GM18861 (cell line): ENCODE measurements around the gene MYADML2.

ENCODE experiments used
- ATAC-seq: cut with Tn5 transposase; IDR thresholded peaks from one replicate; pipeline ENCODE4 v1.9.1; 2021; ENCODE audit not compliant: unreplicated experiment

MYADML2 gene

DNA sequence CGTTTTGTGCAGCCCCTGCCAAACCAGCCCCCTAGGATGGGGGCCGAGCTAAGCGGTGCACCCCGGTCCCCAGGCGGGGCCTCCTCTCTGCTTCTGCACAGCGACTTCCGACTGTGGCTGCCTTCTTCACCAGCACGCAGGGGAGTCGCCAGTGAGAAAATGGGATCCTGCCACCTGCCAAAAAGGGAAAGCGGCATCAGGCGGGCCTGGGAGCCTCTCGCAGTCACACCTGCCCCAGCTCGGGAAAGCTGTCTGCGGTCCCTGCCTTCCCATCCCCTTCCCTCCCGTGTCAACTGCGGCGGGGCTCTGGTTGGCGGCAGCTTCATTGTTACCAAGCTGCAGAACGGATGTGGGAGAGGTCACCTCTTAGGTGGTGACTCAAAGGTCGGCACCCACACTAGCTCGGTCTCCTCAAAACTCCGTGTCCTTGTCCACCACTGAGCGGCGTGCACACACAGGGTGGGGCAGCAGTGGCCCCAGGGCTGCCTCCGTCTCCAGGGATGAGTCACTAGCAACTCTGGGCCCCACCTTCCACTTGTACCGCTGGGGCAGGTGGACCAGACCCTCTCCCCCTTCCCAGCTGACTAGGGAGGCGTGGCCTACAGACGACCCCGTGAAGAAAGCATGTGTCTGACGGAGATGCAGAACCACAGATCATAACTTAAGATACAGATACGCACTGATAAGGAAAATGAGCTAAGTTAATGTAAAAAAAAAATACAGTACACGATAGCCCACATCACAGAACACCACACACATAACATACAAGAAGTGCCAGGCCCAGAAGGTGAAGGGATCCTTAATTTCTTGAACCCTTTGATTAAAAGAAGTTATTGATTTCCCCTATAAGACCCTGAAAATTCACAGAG lies 34.4 kb downstream of the MYADML2 start:
- ATAC-seq: no peak

DNA sequence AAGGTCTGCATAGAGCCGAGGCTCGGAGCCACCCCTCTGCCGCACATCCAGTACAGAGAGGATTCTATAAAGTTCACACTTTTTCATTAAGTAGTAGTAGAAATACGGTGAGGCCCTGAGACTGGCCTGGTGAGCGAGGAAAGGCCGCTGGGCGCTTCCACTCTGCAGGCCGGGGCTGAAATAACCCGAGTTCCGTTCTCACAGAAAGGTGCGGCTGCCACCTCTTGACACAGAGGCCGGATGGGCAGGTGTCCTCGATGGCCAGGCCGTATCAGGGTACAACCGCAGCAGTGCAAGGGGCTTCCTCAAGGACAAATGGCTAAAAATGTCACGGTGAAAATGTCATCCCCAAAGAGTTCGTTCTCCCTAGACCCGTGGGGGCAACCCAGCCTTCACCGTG lies 35.1 kb downstream of the MYADML2 start:
- no peak for ATAC-seq

DNA sequence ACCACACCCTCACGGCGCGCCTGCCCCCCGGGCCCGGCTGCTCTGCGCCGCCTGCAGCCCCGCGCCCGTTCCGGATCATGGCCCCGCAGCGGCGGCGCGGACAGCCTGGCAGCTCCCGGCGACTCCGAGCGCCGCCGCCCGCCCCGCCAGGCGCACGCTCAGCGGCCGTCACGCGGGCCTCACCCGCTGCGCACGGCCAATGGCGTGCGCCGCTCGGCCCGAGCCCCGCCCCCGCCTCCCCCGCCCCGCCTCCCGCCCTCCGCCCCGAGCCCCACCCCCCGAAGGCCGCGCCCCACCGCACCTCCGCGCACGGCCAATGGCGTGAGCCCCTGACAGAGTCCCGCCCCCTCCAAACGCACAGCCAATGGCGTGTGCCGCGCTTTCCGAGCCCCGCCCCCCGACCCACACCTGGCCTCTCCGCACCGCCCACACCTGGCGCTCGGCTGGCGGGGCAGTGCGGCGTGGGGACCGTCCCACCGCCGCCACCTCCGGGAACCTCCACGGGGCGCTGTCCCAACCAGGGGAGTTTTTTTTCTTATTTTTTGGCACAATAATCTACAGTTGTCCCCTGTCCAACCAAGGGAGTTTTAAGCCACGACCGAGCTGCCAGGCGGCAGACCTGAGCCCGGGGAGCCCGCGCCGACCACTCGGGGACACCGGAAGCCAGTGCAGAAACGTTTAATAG lies 35.6 kb downstream of the MYADML2 start, which contains the start of gene PCYT2:
TSS of gene PCYT2 (minus strand) at position 123 of the 685 bp plus-strand sequence. CDS start at position 79, 44 bp downstream.
- ATAC-seq: peak; percentile 41

DNA sequence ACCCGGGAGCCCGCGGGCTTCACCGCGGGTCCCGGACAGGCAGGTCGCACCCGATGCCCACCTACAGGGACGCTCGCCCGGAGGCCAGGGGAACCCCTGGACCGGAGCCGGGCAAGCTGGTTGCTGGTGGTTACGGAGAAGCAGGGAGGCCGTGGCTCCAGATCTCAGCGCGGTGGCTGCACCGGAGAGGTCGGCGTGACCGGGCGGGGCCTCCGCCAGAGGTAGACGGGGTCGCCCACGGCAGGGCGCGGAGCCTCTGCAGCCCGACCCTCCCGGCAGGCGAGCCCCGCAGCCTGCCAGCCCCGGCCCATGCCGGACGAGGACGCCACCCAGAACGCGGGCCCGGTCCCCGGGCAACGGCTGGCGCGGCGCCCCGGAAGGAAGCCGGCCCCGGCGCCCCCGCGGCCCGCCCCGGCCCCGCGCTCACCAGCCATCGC lies 36.2 kb downstream of the MYADML2 start:
- ATAC-seq: peak; percentile 33

DNA sequence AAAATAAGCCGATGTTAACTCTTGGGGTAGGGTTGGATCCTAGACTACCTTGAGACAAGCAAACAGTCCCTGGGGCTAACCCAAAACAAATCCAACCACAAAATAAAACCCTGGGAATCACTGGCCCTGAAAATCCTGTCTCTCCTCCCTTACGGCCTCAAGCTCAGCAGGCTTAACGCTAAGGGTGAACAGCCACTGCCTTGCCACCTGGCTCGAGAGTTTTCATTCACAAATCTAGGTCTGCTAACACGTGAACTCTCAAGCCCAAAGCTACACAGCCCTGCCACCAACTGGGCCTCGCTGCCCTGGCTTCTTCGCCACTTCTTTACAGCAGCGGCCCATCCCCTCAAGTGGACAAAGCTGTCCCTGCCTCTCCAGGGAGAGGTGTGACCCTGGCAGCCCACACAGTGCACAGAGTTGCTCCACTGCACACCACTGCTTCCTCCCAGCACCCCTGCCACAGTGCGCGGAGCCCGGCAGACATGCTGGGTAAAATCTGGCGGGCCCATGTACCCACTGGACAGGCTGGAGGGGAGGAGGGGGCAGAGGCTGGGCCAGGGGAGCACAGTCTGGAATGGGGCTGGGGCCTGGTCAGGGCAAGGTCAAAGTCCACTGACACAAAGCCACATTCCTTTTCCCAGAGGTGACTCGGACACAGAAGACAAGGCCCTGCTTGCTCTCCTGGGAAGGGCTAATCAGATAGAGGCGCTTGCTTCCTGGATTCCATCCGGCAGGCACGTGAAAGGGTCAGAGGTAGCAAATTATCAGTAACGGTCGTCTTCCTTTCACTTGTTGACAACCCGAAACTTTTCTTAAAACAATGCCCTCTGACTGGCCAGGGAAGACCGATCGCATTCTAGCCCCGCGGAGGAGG lies 36.8 kb downstream of the MYADML2 start:
- ATAC-seq: no peak

DNA sequence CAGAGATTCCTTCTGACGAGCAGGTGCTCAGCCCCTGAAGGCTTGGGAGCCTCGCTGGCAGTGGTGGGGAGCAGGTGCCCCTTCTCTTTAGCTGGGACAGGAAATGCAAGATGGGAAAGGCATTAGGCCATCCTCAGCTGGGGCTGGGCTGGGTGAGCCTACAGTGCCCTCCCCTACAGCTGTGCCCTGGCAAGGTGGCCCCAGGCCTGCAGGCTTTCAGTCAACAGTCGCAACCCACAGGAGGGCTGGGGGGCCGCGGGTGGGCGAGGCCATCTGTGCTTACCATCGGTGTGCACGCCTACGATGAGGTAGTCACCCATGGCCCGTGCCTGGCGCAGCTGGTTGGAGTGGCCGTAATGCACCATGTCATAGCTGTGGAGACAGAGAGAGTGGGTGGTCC lies 37.8 kb downstream of the MYADML2 start:
- no peak for ATAC-seq

DNA sequence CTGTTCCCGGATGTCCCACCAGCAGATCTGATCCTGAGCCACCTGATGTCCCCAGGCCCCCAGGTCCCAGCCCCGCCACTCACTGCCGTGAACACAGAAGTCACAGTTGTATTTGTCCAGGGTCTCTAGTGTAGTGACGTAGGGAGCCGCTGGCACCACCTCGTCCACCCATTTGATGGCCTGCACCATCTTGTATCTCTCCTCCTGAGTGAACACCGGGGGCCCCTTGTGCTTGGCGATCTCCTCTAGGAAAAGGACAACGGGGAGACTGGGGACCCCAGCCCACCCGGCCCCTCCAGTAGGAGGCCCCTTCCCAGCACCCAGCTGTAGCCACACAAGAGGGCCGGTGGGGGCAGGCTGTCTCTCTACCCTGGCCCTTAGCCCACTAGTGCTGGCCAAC lies 38.2 kb downstream of the MYADML2 start:
- ATAC-seq: no peak

DNA sequence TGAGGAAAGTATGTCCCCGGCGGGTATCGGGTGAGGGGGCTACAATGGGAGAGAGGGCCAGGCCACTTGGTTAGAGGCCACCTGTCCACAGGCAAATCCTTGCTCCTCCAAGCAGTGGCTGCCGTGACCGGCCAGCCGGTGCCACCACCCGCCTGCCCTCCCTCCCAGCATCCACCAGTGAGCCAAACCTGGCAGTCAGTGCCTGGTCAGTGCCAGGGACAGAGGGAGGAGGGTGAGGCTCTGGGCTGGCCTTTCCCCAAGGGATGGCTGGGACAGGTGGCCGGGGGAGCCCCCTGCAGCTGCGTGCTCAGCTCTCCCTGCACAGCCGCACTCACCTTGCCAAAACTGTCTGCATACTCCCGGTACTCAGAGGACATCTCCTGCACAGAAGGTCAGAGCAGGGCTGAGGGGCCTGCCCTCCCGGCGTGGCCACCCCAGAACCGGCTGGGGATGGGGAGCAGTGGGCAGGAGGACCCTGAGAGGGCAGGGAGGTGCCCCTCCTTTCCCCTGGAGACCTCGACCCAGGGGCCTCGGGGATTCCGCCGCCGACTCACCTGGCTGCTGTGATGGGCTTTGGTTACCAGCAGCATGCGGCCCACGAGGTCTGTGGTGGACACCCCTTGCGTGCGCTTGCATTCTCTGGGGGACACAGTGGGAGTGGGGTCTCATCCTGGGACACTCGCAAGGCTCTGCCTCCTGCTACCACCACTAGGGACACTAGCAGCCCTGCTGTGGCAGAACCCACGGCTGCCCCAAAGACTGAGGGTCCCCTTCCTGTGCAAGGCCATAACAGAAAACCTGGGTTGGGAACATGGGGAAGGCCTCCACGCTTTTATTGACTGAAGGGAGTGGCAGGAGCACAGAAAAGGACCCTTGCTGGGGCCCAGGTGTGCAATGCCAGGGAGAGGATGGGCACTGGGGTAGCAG lies 39.6 kb downstream of the MYADML2 start:
- no peak for ATAC-seq

DNA sequence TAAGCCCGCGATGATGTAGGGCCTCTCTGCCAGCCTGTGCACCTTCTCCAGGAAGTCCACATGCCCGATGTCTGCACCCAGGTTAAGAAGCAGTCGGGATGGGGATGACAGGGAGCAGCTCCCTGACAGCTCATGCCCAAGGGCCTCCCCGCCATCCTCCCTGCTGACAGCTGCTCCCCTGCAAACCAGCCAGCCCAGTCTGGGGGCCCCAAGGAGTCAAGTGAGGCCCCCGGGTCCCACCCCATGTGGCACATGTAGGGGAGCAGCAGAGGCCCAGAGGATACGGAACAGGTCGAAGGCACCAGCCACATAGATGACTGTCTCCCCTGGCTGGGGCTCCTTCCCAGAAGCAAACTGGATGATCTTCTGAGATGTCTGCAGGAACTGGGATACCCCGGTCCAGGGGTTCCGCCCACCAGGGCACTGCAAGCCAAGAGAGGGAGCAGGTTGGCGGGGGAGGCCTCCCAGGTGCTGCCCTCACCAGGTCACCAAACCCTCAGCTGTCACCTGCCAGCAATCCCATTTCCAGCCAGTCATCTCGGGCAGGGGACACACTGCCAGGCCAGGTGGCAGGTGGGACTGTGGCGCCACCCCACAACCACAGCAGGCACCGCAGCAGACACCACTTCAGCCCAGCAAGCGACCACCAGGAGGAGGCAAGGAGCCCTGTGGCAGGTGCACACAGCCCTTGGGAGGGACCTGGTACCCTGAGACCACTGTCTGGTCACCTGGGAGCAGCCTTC lies 40.4 kb downstream of the MYADML2 start:
- no peak for ATAC-seq

DNA sequence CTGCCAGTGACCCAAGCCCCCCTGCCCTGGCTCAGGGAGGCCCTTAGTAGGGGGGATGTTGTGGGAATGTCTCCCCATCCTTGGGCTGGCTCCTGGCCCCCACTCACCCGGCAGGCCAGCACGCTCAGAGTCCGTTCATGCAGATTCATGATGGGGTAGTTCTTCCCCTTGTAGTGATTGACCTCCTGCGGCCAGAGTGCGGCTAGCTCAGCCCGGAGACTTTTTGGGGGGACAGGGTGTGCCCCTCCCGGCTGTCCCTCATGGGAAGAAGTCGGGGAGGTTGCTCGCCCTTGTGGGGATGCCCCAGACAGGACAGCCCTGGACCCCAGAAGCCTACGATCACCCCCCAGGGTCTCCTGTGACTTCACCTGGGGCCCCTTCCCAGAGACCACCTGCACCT lies 41.0 kb downstream of the MYADML2 start:
- no peak for ATAC-seq

DNA sequence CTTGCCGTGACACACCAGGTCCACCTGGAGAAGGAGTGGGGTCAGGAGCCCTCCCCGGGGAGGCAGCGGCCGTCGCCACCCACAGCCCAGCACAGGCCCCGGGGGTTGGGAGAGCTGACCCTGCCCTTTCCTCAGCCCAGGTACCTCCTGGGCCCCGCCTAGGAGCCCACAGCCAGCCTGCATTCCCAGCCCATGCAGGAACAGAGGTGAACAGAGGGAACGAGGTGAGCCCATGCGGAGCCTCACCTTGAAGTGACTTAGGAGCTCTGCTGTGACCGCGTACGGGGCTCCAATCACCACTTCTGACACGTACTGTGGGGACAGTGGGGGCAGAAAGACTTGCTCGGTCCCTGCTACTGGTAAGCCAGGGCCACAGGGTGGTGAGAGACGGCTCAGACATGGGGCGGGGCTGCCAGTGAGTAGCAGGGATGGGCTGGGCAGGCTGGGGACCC lies 41.6 kb downstream of the MYADML2 start:
- no peak for ATAC-seq

DNA sequence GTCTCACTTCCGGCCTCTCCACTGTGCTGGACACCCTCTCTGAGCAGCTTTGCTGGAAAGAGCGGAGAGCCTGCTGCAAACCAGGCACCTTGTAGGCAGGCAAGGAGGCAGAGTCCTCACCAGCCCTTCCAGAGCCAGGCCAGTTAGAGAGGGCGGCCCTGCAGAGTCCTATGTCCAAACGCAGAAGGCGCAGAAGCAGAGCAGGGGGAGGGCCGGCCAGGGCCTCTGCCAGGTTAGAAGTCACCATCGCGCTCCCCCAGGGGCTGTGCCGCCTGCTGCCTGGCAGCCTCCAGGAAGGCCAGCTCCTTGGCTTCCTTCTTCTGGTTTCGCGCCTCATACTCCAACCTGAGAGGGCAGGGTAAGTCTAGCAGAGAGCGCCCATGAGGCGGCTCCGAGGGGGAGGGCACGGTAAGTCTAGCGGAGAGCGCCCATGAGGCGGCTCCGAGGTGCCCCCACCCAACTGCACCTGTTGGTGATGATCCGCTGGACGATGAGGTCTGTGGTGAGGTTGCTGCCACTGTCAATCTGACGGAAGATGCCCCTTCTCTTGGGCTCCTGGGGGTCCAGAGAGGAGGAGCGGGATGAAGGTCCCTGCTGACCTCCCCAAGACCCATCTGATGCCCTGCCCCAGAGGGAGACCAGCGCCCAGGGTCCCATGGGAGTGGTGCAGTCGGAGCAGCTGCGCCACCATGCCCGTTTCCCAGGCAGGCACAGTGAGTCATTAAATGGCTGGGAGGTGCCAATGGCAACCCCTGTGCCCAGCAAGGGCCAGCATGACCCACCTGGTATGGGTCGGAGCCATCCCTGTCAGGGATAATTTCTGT lies 42.2 kb downstream of the MYADML2 start:
- no peak for ATAC-seq

DNA sequence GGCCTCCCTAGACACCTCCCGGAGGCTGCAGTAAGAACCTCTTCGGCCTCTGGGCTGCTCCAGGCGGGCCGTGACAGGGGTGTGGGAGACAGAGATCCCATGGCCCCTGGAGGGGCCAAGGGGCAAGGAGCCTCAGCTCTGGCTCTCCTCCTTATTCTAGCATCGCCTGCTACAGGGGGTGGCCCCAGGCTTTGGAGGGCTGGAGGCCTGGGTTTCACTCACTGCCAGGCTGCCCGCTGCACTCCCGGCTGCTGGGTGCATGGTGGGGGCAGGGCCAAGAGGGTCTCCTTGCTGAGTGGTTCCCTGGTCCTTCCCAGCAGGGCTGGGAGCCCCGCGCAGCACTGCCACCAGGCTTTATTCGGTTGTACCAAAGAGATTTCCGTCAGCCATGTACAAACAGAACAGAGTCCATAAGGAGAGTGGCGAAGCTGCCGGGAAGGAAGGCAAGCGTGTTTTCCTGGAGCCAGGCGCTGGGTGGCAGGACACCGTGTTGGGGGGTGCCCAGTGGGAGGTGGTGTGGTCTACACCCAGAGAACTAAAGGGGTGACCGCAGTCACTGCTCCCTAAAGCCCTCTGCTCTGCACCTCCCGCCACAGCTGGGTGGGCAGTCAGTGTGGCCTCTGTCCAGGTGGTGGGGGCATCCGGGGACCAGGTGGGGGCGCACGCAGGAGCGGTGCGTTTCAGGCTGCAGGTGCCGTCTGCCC lies 43.0 kb downstream of the MYADML2 start:
- ATAC-seq: no peak

DNA sequence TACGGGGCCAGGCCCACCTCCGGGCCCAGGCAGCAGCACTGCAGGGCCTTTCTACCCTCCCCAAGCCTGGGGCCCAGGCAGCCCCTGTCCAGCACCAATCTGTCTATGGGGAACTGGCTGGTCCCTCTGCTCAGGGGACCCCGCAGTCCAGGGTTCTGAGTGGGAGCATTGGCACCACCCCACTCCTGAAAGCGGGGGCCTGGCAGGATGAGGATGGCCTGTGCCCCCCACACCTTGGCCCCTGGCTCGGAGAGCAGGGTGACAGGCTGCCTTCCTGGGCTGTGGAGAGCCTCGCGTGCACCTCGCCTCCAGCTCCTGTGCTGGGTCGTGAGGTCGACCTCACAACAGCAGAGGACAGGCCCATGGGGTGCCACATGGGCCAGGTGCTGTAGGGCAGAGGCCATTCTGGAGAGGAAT lies 43.6 kb downstream of the MYADML2 start:
- no peak for ATAC-seq

DNA sequence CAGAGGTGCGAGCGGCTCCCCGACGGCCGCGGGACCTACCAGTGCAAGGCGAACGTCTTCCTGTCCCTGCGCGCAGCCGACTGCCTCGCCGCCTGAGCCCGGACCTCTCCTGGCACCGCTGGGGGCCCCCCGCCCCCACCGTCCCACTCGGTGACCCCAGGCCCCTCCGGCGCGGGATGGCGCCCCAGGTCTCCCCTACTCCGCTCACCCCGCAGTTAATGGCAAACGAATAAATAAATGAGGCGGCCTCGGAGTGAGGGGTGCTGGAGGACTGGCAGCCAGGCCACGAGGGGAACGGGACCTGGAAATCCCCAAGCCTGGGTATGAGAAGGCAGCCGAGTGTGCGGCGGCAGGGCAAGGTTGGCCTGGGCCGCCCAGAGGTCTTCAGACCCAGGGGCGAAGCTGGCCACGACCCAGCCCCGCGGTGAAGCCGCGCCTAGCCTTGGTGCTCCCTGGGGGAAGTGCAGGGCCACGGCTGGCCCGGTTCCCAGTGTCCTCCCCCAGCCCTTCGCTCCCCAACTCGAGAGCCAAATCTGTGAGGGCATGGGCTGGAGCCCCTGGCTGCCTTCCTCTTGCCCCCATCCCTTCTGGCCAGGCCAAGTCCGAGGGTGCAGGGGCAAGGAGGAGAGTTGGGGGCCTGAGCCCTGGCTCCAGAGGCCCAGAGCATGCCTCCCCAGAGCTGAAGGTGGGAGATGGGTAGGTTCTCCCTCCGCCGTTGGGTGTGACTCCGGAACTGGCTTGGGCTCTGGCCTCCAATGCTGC lies 44.2 kb downstream of the MYADML2 start:
- ATAC-seq: no peak

DNA sequence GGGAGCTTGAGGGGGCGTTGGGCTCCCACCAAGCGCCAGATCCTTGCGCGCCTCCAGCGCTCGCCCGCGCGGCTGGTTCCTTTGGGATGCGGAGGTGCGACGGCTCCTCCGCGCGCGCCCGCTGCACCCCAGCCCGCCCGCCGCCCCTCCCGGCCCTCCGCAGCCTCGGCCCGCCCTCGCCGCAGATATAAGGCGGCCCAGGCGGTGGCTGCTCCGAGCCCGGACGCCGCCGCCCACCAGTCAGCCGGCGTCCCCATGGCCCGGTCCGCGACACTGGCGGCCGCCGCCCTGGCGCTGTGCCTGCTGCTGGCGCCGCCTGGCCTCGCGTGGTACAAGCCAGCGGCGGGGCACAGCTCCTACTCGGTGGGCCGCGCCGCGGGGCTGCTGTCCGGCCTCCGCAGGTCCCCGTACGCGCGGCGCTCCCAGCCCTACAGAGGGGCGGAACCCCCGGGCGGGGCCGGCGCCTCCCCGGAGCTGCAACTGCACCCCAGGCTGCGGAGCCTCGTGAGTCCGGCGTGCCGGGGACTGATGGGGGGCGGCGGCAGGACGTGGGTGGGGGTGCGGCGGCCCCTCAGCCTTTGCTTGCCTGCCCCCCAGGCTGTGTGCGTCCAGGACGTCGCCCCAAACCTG lies 44.9 kb downstream of the MYADML2 start, which contains the start of gene NPB:
TSS of gene NPB (plus strand) at position 216 of the 630 bp plus-strand sequence. CDS start at position 256, 40 bp downstream.
- no peak for ATAC-seq
